ENCODE measurements around the gene ATP8B4.

ATP8B4 gene

GRCh38 chr15:49847423-49848281, 271.4 kb downstream of the ATP8B4 start:
- Mint-ChIP-seq H3K4me3 (no peak overlapping the region), H3K27me3 (no peaks in the 10 kb centered on the region), H3K4me1 (no peaks in the 10 kb centered on the region), H3K27ac (no peak overlapping the region), H3K9me3 (peaks cover 4 to 25% of the 10 kb centered on the region in 2 donors)
- no peak for DNase-seq
- no peak for ATAC-seq

DNA sequence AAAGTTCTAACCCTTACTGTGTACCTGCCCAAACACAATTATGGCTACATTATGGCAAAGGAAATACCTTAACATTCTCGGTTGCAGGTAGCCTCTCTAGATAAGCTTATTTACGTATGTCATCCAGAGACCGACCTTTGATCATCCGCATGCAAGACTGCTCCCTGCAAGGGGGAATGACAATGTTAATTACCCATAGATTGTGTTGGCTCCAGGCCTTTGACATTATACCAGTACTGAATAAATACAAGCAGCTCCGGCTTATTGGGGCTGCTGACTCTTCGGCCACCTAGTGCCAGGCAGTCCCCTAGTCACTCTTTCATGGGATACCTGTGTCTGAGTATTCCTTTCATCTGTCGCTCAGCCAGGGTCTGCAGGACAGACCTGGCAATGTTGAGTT, 274.6 kb downstream of the ATP8B4 start:
- Mint-ChIP-seq H3K27ac (no peak overlapping the region), H3K27me3 (no peaks in the 10 kb centered on the region), H3K4me3 (no peak overlapping the region), H3K9me3 (peaks cover 0 to 12% of the 10 kb centered on the region in 2 donors), H3K4me1 (no peaks in the 10 kb centered on the region)
- ATAC-seq = no peak
- no peak for DNase-seq

DNA sequence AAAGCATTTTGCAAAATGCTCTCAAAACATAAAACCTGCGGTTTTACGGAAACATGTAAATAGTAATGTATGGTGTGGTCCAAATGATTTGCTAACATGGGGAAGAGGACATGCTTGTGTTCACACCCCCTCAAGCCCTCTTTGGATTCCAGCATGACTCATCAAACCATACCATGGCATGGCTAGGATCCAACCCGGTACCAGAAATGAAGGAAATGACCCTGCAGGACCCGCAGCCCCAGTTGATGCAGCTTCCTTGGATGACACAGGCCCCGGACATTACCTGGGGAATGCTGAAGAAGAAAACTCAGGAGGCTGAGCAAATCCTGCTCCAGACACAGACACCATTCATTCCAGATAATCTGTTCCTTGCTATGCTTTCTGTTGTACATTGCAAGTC, 275.3 kb downstream of the ATP8B4 start:
- ATAC-seq (no peak), DNase-seq (no peak)
- no peaks in the 10 kb centered on the region for H3K27me3 Mint-ChIP-seq
- H3K4me1 Mint-ChIP-seq = no peaks in the 10 kb centered on the region
- peaks cover 0 to 19% of the 10 kb centered on the region in 2 donors for H3K9me3 Mint-ChIP-seq
- H3K27ac Mint-ChIP-seq = no peak overlapping the region
- no peak overlapping the region for H3K4me3 Mint-ChIP-seq

- no peak for ATAC-seq
- H3K27ac Mint-ChIP-seq = no peak overlapping the region
- H3K27me3 Mint-ChIP-seq = no peaks in the 10 kb centered on the region
- peaks cover 4 to 29% of the 10 kb centered on the region in 2 donors for H3K9me3 Mint-ChIP-seq
- no peak for DNase-seq
- H3K4me1 Mint-ChIP-seq = no peaks in the 10 kb centered on the region
- no peak overlapping the region for H3K4me3 Mint-ChIP-seq
Observed at GRCh38 chr15:49842031-49842730, 276.9 kb downstream of the ATP8B4 start.

- DNase-seq (no peak), ATAC-seq (no peak)
- Mint-ChIP-seq H3K4me3 (no peak overlapping the region), H3K27ac (no peak overlapping the region), H3K27me3 (no peaks in the 10 kb centered on the region), H3K9me3 (peaks cover 12 to 16% of the 10 kb centered on the region in 2 donors), H3K4me1 (no peaks in the 10 kb centered on the region)
Observed at GRCh38 chr15:49832511-49832910, 286.5 kb downstream of the ATP8B4 start.

GRCh38 chr15:49831206-49831965, 287.6 kb downstream of the ATP8B4 start:
- Mint-ChIP-seq H3K27ac (no peak overlapping the region), H3K9me3 (peaks cover 12 to 14% of the 10 kb centered on the region in 2 donors), H3K4me3 (no peak overlapping the region), H3K4me1 (no peaks in the 10 kb centered on the region), H3K27me3 (no peaks in the 10 kb centered on the region)
- ATAC-seq (no peak), DNase-seq (no peak)

- Mint-ChIP-seq H3K4me1 (no peaks in the 10 kb centered on the region), H3K9me3 (peaks cover 5 to 7% of the 10 kb centered on the region in 2 donors), H3K27ac (no peak overlapping the region), H3K4me3 (no peak overlapping the region), H3K27me3 (no peaks in the 10 kb centered on the region)
- ATAC-seq (no peak), DNase-seq (no peak)
Observed at GRCh38 chr15:49830391-49830790, 288.6 kb downstream of the ATP8B4 start.

GRCh38 chr15:49827311-49827710, 291.7 kb downstream of the ATP8B4 start:
- Mint-ChIP-seq H3K9me3 (peaks cover 5 to 7% of the 10 kb centered on the region in 2 donors), H3K4me3 (no peak overlapping the region), H3K27ac (no peak overlapping the region), H3K4me1 (no peaks in the 10 kb centered on the region), H3K27me3 (no peaks in the 10 kb centered on the region)
- ATAC-seq (no peak), DNase-seq (no peak)

- Mint-ChIP-seq H3K9me3 (peaks cover 5 to 7% of the 10 kb centered on the region in 2 donors), H3K27ac (no peak overlapping the region), H3K27me3 (no peaks in the 10 kb centered on the region), H3K4me1 (no peaks in the 10 kb centered on the region), H3K4me3 (no peak overlapping the region)
- DNase-seq = no peak
- ATAC-seq = no peak
Observed at GRCh38 chr15:49826640-49827234, 292.3 kb downstream of the ATP8B4 start.

DNA sequence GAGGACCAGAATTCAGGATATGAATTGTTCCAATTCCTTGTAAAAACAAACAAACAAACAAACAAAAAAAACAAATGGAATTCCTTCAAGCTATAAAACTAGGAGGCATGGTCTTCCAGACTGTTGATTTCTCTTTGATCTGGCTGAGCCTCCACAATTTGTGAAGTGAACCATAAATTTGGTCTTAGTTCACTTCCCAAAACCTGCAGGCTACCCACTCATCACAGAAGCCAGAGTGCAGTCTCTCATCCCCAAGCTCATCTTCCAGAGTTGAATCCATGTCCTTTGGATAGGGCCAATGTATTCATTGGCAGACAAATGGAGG, 294.3 kb downstream of the ATP8B4 start:
- H3K27me3 Mint-ChIP-seq = no peaks in the 10 kb centered on the region
- H3K27ac Mint-ChIP-seq = no peak overlapping the region
- H3K9me3 Mint-ChIP-seq = peaks cover 5 to 7% of the 10 kb centered on the region in 2 donors
- no peak overlapping the region for H3K4me3 Mint-ChIP-seq
- DNase-seq (no peak), ATAC-seq (no peak)
- H3K4me1 Mint-ChIP-seq = no peaks in the 10 kb centered on the region

- no peak overlapping the region for H3K27ac Mint-ChIP-seq
- H3K4me3 Mint-ChIP-seq = no peak overlapping the region
- DNase-seq (no peak), ATAC-seq (no peak)
- no peaks in the 10 kb centered on the region for H3K27me3 Mint-ChIP-seq
- H3K9me3 Mint-ChIP-seq = peaks cover 4 to 7% of the 10 kb centered on the region in 2 donors
- H3K4me1 Mint-ChIP-seq = no peaks in the 10 kb centered on the region
Observed at GRCh38 chr15:49823987-49824774, 294.9 kb downstream of the ATP8B4 start.

- DNase-seq (no peak), ATAC-seq (no peak)
- Mint-ChIP-seq H3K9me3 (peaks cover 0 to 12% of the 10 kb centered on the region in 2 donors), H3K4me3 (no peak overlapping the region), H3K27me3 (peaks cover 19% of the 10 kb centered on the region), H3K27ac (no peak overlapping the region), H3K4me1 (peaks cover 14% of the 10 kb centered on the region)
Observed at GRCh38 chr15:49817100-49817499, 301.9 kb downstream of the ATP8B4 start.

GRCh38 chr15:49815950-49816349, 303.1 kb downstream of the ATP8B4 start:
- Mint-ChIP-seq H3K27me3 (peaks cover 19% of the 10 kb centered on the region), H3K4me3 (peak overlapping the region in 1 of 2 donors; percentile 44), H3K27ac (no peak overlapping the region), H3K4me1 (peaks cover 14% of the 10 kb centered on the region), H3K9me3 (peaks cover 0 to 12% of the 10 kb centered on the region in 2 donors)
- peak in 1 of 2 donors; percentile 12 for DNase-seq
- peak; percentile 69 for ATAC-seq

GRCh38 chr15:49815526-49815925, 303.5 kb downstream of the ATP8B4 start:
- no peak overlapping the region for H3K27ac Mint-ChIP-seq
- H3K4me3 Mint-ChIP-seq = no peak overlapping the region
- DNase-seq (no peak), ATAC-seq (no peak)
- peaks cover 0 to 12% of the 10 kb centered on the region in 2 donors for H3K9me3 Mint-ChIP-seq
- peaks cover 19% of the 10 kb centered on the region for H3K27me3 Mint-ChIP-seq
- peaks cover 14% of the 10 kb centered on the region for H3K4me1 Mint-ChIP-seq

GRCh38 chr15:49814709-49815108, 304.3 kb downstream of the ATP8B4 start:
- peaks cover 19% of the 10 kb centered on the region for H3K27me3 Mint-ChIP-seq

More at GRCh38 chr15:49814709-49815108, 304.3 kb downstream of the ATP8B4 start:
- Mint-ChIP-seq H3K4me1 (peaks cover 14% of the 10 kb centered on the region), H3K27ac (no peak overlapping the region), H3K4me3 (no peak overlapping the region), H3K9me3 (peaks cover 0 to 12% of the 10 kb centered on the region in 2 donors)
- ATAC-seq = no peak
- no peak for DNase-seq
